Peyer's patch (tissue), 4 donors: Measurements from ENCODE around the gene LCA5.

Source experiments
- CTCF ChIP-seq, 6 experiments: fragments of 450-650 bp in 4 of 6; fragments of 200-600 bp in 2 of 6; sonication (generic) in 1 of 6; IDR thresholded peaks; one replicate each; pipeline ENCODE4 v1.5.1; 2017 to 2019; ENCODE audit warnings: antibody characterized with exemption in 6 of 6, mild to moderate bottlenecking in 3 of 6, moderate library complexity in 1 of 6
- POLR2A ChIP-seq, 2 donors: fragments of 450-650 bp; IDR thresholded peaks; one replicate each; pipeline ENCODE4 v1.5.1; 2017; ENCODE audit warnings: antibody characterized with exemption in 2 of 2, mild to moderate bottlenecking in 2 of 2, moderate library complexity in 2 of 2

- TF ChIP-seq CTCF (IDR thresholded peaks at IDR 0.05) (peak in 4 of 6 experiments; percentile 50 to 91 (median 86)), POLR2A (IDR thresholded peaks at IDR 0.05) (no peak)
Observed at GRCh38 chr6:79570129-79571029, 33.1 kb upstream of the LCA5 start.
